T-cell (primary cell): ENCODE data around the gene MTURN. TPM values are rescaled to one million over a fixed set of nuclear protein-coding genes. Genes with fewer than 3 reads are reported as not detected.

Experiments used
- ATAC-seq, 4 experiments: fragments of 200-7000 bp in 3 of 4; fragments of 150-1000 bp in 1 of 4; cut with Tn5 transposase; replicated peaks in 1 of 4; 1 replicate in 3 of 4; 2 replicates in 1 of 4; pipeline ENCODE4 v1.10.0; 2021; ENCODE audit warnings: moderate library complexity in 3 of 4, mild to moderate bottlenecking in 2 of 4, moderate number of reproducible peaks in 1 of 4
- CTCF ChIA-PET, 2 donors: fragments of 300-600 bp; sonication (Branson Sonifier 250); formaldehyde crosslinking; loops; one replicate each; lab custom pipeline; 2022; ENCODE audit warnings: antibody characterized with exemption in 2 of 2; lab: Charles Lee
- POLR2A ChIA-PET, 2 donors: fragments of 300-600 bp; sonication (Branson Sonifier 250); formaldehyde crosslinking; loops; one replicate each; lab custom pipeline; 2022; ENCODE audit warnings: antibody characterized with exemption in 2 of 2; lab: Charles Lee
- DNase-seq, 35 experiments: peaks; one replicate each; pipeline versions ENCODE4 v3.0.0 to v3.0.0-alpha.2; 2013 to 2023
- H3K27ac ChIP-seq: one replicate; pipeline ENCODE4 v1.5.1; 2013; ENCODE audit warnings: low read length
- H3K27me3 ChIP-seq, 2 experiments: replicated peaks in 1 of 2; 1 replicate in 1 of 2; 2 replicates in 1 of 2; pipeline versions ENCODE4 v1.6.1 to v1.7.0; 2013; ENCODE audit warnings: low read length in 1 of 2, mixed read lengths in 1 of 2; ENCODE audit not compliant: control insufficient read depth in 2 of 2, insufficient read depth in 2 of 2; ENCODE audit errors: extremely low read depth in 1 of 2
- H3K36me3 ChIP-seq, 2 donors: 1 replicate in 1 of 2; 2 replicates in 1 of 2; pipeline versions ENCODE4 v1.6.1 to v1.7.0; 2013; ENCODE audit warnings: low read length in 1 of 2; ENCODE audit not compliant: control insufficient read depth in 2 of 2, insufficient read depth in 1 of 2; ENCODE audit errors: extremely low read depth in 1 of 2
- H3K4me1 ChIP-seq, 2 experiments: 1 replicate in 1 of 2; 2 replicates in 1 of 2; pipeline versions ENCODE4 v1.6.1 to v1.7.0; 2013; ENCODE audit warnings: low read length in 2 of 2, mixed read lengths in 1 of 2; ENCODE audit not compliant: insufficient read depth in 2 of 2, control insufficient read depth in 1 of 2; ENCODE audit errors: extremely low read depth in 1 of 2
- H3K4me3 ChIP-seq, 2 donors: 1 replicate in 1 of 2; 2 replicates in 1 of 2; pipeline versions ENCODE4 v1.5.1 to v1.7.0; 2013; ENCODE audit warnings: mild to moderate bottlenecking in 2 of 2, low read length in 1 of 2, moderate library complexity in 1 of 2; ENCODE audit not compliant: control insufficient read depth in 1 of 2; ENCODE audit errors: extremely low read depth in 1 of 2
- H3K9me3 ChIP-seq: 2 replicates; pipeline ENCODE4 v1.7.0; 2013
- H3K27ac Mint-ChIP-seq, 2 donors: one replicate each; pipeline ENCODE4 v1.8.0; 2020 to 2021; ENCODE audit warnings: mild to moderate bottlenecking in 2 of 2, mixed read lengths in 2 of 2
- H3K27me3 Mint-ChIP-seq, 2 donors: one replicate each; pipeline ENCODE4 v1.8.0; 2021 to 2022; ENCODE audit warnings: mixed read lengths in 2 of 2
- H3K36me3 Mint-ChIP-seq: one replicate; pipeline ENCODE4 v1.8.0; 2021; ENCODE audit warnings: mixed read lengths
- H3K4me1 Mint-ChIP-seq, 3 donors: one replicate each; pipeline ENCODE4 v1.8.0; 2020 to 2022; ENCODE audit warnings: mixed read lengths in 3 of 3, mild to moderate bottlenecking in 1 of 3
- H3K4me3 Mint-ChIP-seq, 3 donors: one replicate each; pipeline ENCODE4 v1.8.0; 2020 to 2022; ENCODE audit warnings: mild to moderate bottlenecking in 3 of 3, mixed read lengths in 3 of 3, moderate library complexity in 3 of 3
- H3K9me3 Mint-ChIP-seq, 3 donors: one replicate each; pipeline ENCODE4 v1.8.0; 2020 to 2022; ENCODE audit warnings: mixed read lengths in 3 of 3
- WGBS: methylation state at CpG from one replicate; pipeline ENCODE4 v1.1.5; 2013; ENCODE audit warnings: missing lambda C conversion rate; ENCODE audit not compliant: insufficient coverage; 5-methylcytosine and 5-hydroxymethylcytosine counted together
- total RNA-seq, 35 experiments: library from RNA in 6 of 35; stranded (reverse) in 6 of 35; fragments of 120-200 nt in 1 of 35; gene quantifications; one replicate each; pipeline versions ENCODE4 v1.2.1 to v1.2.4 and lab custom pipeline; 2013 to 2026

Gene MTURN
- total RNA-seq, 5 donors from 2014 or later (not counting 1 experiment from before 2014, with no cell fraction given), result 17.3 to 26.3 (median 22.8) TPM

DNA sequence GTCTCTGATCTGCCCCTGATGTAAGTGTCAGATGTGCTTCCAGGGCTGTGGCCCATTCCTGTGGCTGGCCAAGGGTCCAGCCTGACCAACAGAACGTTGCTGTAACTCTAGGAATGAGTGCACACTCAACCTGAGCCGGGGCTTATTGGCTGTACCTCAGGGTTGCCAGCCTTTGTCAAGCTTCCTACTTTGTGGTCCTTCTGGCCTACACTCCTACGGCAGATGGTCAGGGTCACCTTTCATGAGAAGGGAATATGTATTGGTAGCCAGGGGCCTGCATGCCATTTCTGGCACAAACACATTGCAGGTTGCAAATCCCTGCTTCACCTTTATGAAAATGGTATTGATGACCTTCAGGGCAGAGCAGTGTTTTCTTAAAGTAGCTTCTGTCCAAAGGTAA is 64.5 kb downstream of the MTURN start:
- ATAC-seq (no peak), DNase-seq (no peak)
- H3K27me3 ChIP-seq, result peaks cover 0 to 3% of the 10 kb centered on the region in 2 experiments
- Mint-ChIP-seq H3K36me3 (peaks cover 14% of the 10 kb centered on the region), H3K27me3 (no peaks in the 10 kb centered on the region), H3K4me1 (no peaks in the 10 kb centered on the region), H3K4me3 (no peak overlapping the region), H3K27ac (no peak overlapping the region), H3K9me3 (peaks cover 4 to 19% (median 12%) of the 10 kb centered on the region in 3 donors)
- WGBS, result 70% methylated on average over 3 of the region's 3 CpGs
- ChIA-PET POLR2A (no interaction called here), CTCF (no interaction called here)
- H3K4me3 ChIP-seq, result no peak overlapping the region
- H3K4me1 ChIP-seq, result no peaks in the 10 kb centered on the region
- no peak overlapping the region for H3K27ac ChIP-seq
- H3K36me3 ChIP-seq, result no peaks in the 10 kb centered on the region
- no peaks in the 10 kb centered on the region for H3K9me3 ChIP-seq

DNA sequence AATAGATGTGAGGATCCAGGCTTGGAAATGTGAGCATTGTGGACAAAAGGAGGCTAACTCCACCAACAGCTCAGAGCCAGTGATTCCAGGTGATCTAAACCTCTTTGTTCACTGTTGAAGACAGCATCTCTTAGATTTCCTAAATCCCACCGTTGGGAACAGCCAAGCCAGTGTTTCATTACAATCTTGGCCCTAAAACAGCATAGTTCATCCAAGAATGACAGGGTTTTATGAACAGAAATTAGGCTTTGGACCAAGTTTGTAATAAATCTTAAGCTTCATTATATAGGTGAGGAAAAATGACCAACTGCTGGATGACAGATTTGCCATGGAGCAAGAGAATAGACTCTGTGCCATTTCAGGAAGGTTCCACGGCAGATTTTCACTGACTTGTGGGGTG is 65.8 kb downstream of the MTURN start:
- POLR2A ChIA-PET, result no interaction called here
- no peak for ATAC-seq
- no CpG with 5 or more reads among the region's 2 CpGs for WGBS

DNA sequence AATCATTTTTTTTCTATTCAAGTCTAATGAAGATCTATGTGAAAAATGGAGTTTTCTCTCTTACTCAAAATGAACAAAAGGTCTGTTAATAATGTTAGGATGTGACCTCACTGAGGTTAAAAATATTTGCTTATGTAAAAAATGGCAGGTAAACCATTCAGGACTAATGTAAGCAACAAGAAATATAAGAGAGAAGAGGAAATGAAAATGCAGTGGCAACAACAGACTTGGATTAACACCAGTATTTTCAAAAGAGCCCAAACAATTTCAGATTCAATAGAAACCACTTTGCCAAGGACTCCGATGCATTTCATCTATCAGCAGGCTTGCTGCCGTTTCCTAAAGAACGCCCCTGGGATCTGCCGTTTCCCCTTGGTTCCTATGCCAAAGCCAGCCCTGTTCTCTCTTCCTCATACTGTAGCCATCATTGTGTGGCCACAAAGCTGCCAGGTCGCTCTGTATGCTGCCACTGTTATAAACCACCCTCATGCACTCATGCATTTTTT is 66.4 kb downstream of the MTURN start:
- Histone ChIP-seq H3K9me3 (no peaks in the 10 kb centered on the region), H3K27me3 (no peaks in the 10 kb centered on the region), H3K4me1 (no peaks in the 10 kb centered on the region), H3K4me3 (no peak overlapping the region), H3K36me3 (no peaks in the 10 kb centered on the region), H3K27ac (no peak overlapping the region)
- no peak overlapping the region for H3K27ac Mint-ChIP-seq
- ATAC-seq, result no peak
- no peak for DNase-seq
- no peak overlapping the region for H3K4me3 Mint-ChIP-seq
- ChIA-PET POLR2A (no interaction called here), CTCF (no interaction called here)
- peaks cover 0 to 9% (median under 1%) of the 10 kb centered on the region in 3 donors for H3K9me3 Mint-ChIP-seq
- no peaks in the 10 kb centered on the region for H3K27me3 Mint-ChIP-seq
- no peaks in the 10 kb centered on the region for H3K4me1 Mint-ChIP-seq
- H3K36me3 Mint-ChIP-seq, result no peaks in the 10 kb centered on the region
- WGBS, result 89% methylated on average over 5 of the region's 5 CpGs

More for the DNA sequence above, 65.8 kb downstream of the MTURN start:
- no peak for DNase-seq
- H3K4me1 Mint-ChIP-seq, result no peaks in the 10 kb centered on the region
- Histone ChIP-seq H3K27ac (no peak overlapping the region), H3K4me1 (no peaks in the 10 kb centered on the region), H3K9me3 (no peaks in the 10 kb centered on the region), H3K27me3 (no peaks in the 10 kb centered on the region), H3K36me3 (no peaks in the 10 kb centered on the region), H3K4me3 (no peak overlapping the region)
- H3K27me3 Mint-ChIP-seq, result no peaks in the 10 kb centered on the region
- peaks cover 4% of the 10 kb centered on the region for H3K36me3 Mint-ChIP-seq
- CTCF ChIA-PET, result no interaction called here
- H3K27ac Mint-ChIP-seq, result no peak overlapping the region
- peaks cover under 1 to 14% (median 5%) of the 10 kb centered on the region in 3 donors for H3K9me3 Mint-ChIP-seq
- H3K4me3 Mint-ChIP-seq, result no peak overlapping the region

DNA sequence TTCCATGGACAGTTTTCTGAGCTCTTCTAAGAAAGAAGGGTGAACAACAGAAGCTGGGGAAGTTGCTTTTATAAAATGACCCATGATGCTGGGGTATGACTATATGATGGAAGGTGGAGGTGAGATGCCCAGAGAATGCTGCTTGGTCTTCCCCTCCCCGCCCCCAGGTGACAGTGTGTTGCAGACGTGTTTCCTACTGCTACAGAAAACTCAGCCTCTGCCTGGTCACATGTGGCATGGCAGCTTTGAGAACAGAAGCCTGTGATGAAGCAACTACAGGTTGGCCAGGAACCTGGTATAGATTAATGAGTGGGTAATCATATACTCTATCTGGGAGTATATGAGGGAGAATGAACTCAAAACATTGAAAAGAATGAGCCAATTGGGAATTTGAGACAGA is 67.1 kb downstream of the MTURN start:
- peaks cover 0 to 3% (median 0%) of the 10 kb centered on the region in 3 donors for H3K9me3 Mint-ChIP-seq
- H3K36me3 Mint-ChIP-seq, result no peaks in the 10 kb centered on the region

GRCh38 chr7:30202671-30203070 is 67.9 kb downstream of the MTURN start:
- no peaks in the 10 kb centered on the region for H3K4me1 Mint-ChIP-seq
- ChIA-PET CTCF (no interaction called here), POLR2A (no interaction called here)
- no peaks in the 10 kb centered on the region for H3K27me3 Mint-ChIP-seq
- Histone ChIP-seq H3K9me3 (no peaks in the 10 kb centered on the region), H3K4me3 (no peak overlapping the region), H3K27me3 (no peaks in the 10 kb centered on the region), H3K27ac (no peak overlapping the region), H3K4me1 (no peaks in the 10 kb centered on the region), H3K36me3 (no peaks in the 10 kb centered on the region)
- H3K4me3 Mint-ChIP-seq, result no peak overlapping the region
- no peak overlapping the region for H3K27ac Mint-ChIP-seq
- no peaks in the 10 kb centered on the region for H3K36me3 Mint-ChIP-seq
- no peak for ATAC-seq
- WGBS, result no CpG with 5 or more reads among the region's 3 CpGs
- DNase-seq, result no peak
- H3K9me3 Mint-ChIP-seq, result no peaks in the 10 kb centered on the region

More for the DNA sequence above, 67.1 kb downstream of the MTURN start:
- no peaks in the 10 kb centered on the region for H3K36me3 ChIP-seq
- Mint-ChIP-seq H3K4me1 (no peaks in the 10 kb centered on the region), H3K27me3 (no peaks in the 10 kb centered on the region), H3K27ac (no peak overlapping the region), H3K4me3 (no peak overlapping the region)
- DNase-seq (no peak), ATAC-seq (no peak)
- ChIA-PET POLR2A (no interaction called here), CTCF (no interaction called here)
- no peak overlapping the region for H3K27ac ChIP-seq
- no peak overlapping the region for H3K4me3 ChIP-seq
- no CpG with 5 or more reads among the region's 2 CpGs for WGBS
- no peaks in the 10 kb centered on the region for H3K4me1 ChIP-seq
- H3K9me3 ChIP-seq, result no peaks in the 10 kb centered on the region
- no peaks in the 10 kb centered on the region for H3K27me3 ChIP-seq

- no peaks in the 10 kb centered on the region for H3K4me1 Mint-ChIP-seq
- DNase-seq (no peak), ATAC-seq (no peak)
- CTCF ChIA-PET, result interaction anchor here in 1 of 2 donors (0.6 kb wide), 1 partner anchor 143 kb away, joined by 3 read pairs; no protein-coding TSS in a partner anchor
- Histone ChIP-seq H3K36me3 (no peaks in the 10 kb centered on the region), H3K4me3 (no peak overlapping the region), H3K9me3 (no peaks in the 10 kb centered on the region), H3K27ac (no peak overlapping the region), H3K4me1 (no peaks in the 10 kb centered on the region), H3K27me3 (no peaks in the 10 kb centered on the region)
- no peaks in the 10 kb centered on the region for H3K9me3 Mint-ChIP-seq
- H3K4me3 Mint-ChIP-seq, result no peak overlapping the region
- no peaks in the 10 kb centered on the region for H3K36me3 Mint-ChIP-seq
- peaks cover 0 to 2% of the 10 kb centered on the region in 2 donors for H3K27me3 Mint-ChIP-seq
- POLR2A ChIA-PET, result no interaction called here
- no peak overlapping the region for H3K27ac Mint-ChIP-seq
- whole genome bisulfite sequencing, result no CpG with 5 or more reads among the region's 4 CpGs
Observed at GRCh38 chr7:30206491-30206890, 71.7 kb downstream of the MTURN start.
